ENCODE results near the gene GPR18.

The GPR18 gene

GRCh38 chr13:99205621-99206220, 52.5 kb downstream of the GPR18 start:
- DNase-seq, result no peak

Data from NCI-H1092 treated with DMSO at 0.1 percent for 48 hours (cell line).